GM12872 (cell line): ENCODE data around the gene GUSB.

Source experiments
- TF ChIP-seq, protein P1 (sequence below): IDR thresholded peaks from 3 replicates; pipeline ENCODE4 v1.5.1; 2011; ENCODE audit warnings: low read depth, mild to moderate bottlenecking, low read length, moderate library complexity; ENCODE audit not compliant: insufficient read depth

GUSB gene

GRCh38 chr7:65975814-65976445, 6.1 kb downstream of the GUSB start:
- TF ChIP-seq, protein P1, sequence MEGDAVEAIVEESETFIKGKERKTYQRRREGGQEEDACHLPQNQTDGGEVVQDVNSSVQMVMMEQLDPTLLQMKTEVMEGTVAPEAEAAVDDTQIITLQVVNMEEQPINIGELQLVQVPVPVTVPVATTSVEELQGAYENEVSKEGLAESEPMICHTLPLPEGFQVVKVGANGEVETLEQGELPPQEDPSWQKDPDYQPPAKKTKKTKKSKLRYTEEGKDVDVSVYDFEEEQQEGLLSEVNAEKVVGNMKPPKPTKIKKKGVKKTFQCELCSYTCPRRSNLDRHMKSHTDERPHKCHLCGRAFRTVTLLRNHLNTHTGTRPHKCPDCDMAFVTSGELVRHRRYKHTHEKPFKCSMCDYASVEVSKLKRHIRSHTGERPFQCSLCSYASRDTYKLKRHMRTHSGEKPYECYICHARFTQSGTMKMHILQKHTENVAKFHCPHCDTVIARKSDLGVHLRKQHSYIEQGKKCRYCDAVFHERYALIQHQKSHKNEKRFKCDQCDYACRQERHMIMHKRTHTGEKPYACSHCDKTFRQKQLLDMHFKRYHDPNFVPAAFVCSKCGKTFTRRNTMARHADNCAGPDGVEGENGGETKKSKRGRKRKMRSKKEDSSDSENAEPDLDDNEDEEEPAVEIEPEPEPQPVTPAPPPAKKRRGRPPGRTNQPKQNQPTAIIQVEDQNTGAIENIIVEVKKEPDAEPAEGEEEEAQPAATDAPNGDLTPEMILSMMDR: no peak

GRCh38 chr7:65974876-65975275, 7.1 kb downstream of the GUSB start:
- TF ChIP-seq, protein P1: no peak

DNA sequence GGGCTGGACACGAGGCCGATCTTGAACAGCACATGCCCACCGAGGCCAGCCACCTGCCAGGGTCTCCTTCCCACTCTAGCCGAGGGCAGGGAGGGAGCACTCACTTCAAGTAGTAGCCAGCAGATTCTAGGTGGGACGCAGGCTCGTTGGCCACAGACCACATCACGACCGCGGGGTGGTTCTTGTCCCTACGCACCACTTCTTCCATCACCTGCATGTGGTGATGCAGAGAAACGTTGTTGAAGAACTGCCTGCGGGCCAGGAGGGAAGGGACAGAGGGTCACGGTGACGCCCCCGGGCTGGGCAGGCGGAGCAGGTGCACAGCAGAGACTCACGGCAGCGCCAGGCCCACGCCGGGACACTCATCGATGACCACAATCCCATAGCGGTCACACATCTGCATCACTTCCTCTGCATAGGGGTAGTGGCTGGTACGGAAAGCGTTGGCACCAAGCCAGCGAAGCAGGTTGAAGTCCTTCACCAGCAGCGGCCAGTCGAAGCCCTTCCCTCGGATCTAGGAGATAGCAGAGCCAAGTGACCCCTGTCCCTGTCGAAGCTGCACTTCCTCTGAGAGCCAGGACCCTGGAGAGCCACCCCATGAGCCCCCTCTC, 7.7 kb downstream of the GUSB start:
- TF ChIP-seq, protein P1: no peak

DNA sequence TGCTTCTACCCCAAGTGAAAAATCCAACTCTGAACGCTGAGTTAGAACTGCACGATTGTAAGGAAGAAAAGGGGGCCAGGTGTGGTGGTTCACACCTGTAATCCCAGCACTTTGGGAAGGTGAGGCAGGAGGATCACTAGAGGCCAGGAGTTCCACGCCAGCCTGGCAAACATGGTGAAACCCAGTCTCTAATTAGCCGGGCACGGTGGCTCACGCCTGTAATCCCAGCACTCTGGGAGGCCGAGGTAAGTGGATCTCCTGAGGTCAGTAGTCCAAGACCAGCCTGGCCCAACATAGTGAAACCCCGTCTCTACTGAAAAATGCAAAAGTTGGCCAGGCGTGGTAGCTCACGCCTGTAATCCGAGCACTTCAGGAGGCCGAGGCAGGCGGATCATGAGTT, 9.0 kb downstream of the GUSB start:
- TF ChIP-seq, protein P1: no peak

DNA sequence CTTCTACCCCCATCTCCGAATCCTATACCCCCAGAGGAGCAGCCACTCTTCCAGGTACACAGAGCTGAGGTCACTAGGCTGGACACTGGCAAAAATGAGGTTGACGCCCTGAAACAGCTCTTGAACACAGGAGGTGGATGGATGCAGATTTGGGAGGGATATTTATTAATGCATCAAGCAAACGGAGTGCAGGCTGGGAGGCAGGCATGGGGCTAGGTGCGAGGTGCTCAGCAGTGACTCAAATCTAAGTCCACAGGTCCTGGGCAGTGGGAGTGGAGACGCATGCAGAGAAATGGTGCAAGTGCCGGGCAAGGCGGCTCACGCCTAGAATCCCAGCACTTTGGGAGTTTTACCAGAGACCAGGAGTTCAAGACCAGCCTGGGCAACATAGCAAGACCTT, 11.0 kb downstream of the GUSB start:
- TF ChIP-seq, protein P1: no peak

DNA sequence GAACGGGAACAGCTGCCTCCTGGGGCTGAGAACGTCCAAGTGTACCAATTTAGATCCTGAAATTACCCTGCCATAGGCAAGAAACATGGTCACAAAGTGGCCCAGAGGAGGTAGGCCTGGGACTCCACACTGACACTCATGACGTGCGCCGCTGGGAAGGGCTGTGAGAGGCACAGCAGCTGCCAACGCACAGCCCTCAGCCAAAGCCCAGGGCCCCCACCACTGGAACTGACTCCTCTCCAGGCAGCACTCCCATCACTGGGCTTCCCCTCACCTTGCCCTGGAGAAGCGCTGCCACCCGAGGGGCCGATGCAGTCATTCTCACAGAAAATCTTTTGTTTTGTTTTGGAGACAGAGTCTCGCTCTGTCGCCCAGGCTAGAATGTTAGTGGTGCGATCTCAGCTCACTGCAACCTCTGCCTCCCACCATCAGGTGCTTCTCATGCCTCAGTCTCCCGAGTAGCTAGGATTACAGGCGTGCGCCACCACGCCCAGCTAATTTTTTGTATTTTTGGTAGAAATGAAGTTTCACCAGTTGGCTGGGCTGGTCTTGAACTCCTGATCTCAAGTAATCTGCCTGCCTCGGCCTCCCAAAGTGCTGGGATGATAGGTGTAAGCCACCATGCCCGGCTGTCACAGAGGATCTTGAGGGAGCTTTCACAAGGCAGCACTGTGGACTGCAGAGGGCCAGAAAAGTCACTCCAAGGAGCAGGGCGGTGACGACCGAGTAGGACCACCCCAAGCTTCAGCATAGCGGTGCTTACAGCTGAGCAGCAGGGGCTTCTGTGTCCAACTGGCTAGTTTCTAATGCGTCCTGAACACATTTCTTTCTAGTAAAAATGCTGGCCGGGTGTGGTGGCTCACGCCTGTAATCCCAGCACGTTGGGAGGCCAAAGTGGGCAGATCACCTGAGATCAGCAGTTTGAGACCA, 13.5 kb downstream of the GUSB start:
- TF ChIP-seq, protein P1: no peak

DNA sequence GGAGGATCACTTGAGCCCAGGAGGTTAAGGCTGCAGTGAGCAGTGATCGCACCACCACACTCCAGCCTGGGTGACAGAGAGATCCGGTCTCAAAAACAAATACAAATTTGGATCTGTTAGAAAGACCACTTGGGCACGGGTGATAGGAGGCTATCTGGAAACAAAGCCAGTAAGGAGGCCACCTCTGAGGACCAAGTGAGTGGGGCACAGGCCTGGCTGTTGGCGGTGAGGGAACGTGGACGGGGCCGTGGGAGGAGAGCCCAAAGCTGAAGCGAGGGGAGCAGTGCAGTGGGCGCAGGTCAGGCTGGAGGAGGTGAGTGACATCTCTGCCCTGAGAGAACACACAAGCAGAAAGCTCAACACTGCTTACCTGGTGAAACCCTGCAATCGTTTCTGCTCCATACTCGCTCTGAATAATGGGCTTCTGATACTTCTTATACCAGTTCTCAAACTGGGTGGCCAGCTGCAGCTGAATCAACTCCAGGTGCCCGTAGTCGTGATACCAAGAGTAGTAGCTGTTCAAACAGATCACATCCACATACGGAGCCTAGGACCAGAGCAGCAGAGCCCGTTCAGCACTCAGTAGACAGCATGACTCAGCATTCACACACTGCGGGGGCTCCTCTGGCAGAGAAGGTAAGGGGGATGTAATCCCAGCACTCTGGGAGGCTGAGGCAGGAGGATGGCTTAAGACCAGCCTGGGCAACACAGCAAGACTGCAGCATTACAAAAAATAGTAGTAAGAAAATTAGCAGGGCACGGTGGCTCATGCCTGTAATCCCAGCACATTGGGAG, 14.5 kb downstream of the GUSB start:
- TF ChIP-seq, protein P1: no peak
